ENCODE results near the gene FAM234A. TPM values are rescaled to one million over a fixed set of nuclear protein-coding genes. Genes with fewer than 3 reads are reported as not detected.
"Not testable (repeated sequence)": the region's sequence is repeated elsewhere in the genome, so short reads cannot be mapped to it uniquely, and the experiment has no call there.

Gene FAM234A
- polyA plus RNA-seq, 3 donors from 2014 or later, result 19.3 to 56.6 (median 24.4) TPM

DNA sequence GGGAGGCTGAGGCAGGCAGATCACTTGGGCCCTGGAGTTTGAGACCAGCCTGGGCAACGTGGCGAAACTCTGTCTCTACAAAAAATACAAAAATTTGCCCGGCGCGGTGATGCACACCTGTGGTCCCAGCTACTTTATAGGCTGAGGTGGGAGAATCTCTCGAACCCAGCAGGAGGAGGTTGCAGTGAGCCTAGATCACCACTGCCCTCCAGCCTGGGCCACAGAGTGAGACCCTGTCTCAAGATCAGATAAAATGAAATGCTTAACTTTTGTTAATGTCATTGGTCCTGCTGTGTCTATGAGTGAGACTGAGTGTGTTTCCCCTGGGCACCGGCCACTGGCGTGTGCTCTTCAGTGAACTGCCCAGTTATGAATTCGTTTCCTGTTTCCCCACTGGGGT is 10.5 kb downstream of the FAM234A start:
- no peak for DNase-seq
- H3K27me3 Mint-ChIP-seq (ENCODE audit: low read depth in 3 of 3), result peaks cover 0 to 4% (median 0%) of the 10 kb centered on the region in 3 donors
- peak overlapping the region in 3 of 6 donors; percentile 23 to 53 (median 31) for H3K27ac Mint-ChIP-seq
- H3K4me1 Mint-ChIP-seq, result peaks cover 53 to 57% of the 10 kb centered on the region in 2 donors
- no peaks in the 10 kb centered on the region for H3K9me3 Mint-ChIP-seq
- H3K4me3 Mint-ChIP-seq, result no peak overlapping the region
- H3K36me3 Mint-ChIP-seq, result no peaks in the 10 kb centered on the region

DNA sequence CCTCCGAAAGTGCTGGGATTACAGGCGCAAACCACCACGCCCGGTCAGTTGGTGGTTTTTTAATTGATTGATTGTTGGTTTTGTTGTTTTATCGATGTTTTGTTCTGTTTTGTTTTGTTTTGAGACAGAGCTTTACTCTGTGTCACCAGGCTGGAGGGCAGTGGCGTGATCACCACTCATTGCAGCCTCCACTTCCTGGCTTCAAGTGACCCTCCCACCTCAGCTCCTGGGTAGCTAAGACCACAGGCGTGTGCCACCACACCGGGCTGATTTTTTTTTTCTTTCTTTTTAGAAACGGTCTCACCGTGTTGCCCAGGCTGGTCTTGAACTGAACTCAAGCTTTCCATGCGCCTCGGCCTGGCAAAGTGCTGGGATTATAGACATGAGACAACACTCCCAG is 12.4 kb downstream of the FAM234A start:
- peaks cover 35 to 41% of the 10 kb centered on the region in 2 donors for H3K4me1 Mint-ChIP-seq
- H3K27me3 Mint-ChIP-seq (ENCODE audit: low read depth in 3 of 3), result peaks cover 0 to 3% (median 0%) of the 10 kb centered on the region in 3 donors
- peak overlapping the region in 5 of 6 donors; percentile 57 to 87 (median 76) for H3K27ac Mint-ChIP-seq
- H3K4me3 Mint-ChIP-seq, result peak overlapping the region in 4 of 5 donors; percentile 27 to 74 (median 31)
- H3K36me3 Mint-ChIP-seq, result peaks cover 0 to 11% (median 10%) of the 10 kb centered on the region in 3 donors
- peak; percentile 17 to 38 (median 26) for DNase-seq
- no peaks in the 10 kb centered on the region for H3K9me3 Mint-ChIP-seq

- H3K27ac Mint-ChIP-seq, result no peak overlapping the region
These were observed 14.8 kb downstream of the FAM234A start for GRCh38 chr16:249431-249830.

DNA sequence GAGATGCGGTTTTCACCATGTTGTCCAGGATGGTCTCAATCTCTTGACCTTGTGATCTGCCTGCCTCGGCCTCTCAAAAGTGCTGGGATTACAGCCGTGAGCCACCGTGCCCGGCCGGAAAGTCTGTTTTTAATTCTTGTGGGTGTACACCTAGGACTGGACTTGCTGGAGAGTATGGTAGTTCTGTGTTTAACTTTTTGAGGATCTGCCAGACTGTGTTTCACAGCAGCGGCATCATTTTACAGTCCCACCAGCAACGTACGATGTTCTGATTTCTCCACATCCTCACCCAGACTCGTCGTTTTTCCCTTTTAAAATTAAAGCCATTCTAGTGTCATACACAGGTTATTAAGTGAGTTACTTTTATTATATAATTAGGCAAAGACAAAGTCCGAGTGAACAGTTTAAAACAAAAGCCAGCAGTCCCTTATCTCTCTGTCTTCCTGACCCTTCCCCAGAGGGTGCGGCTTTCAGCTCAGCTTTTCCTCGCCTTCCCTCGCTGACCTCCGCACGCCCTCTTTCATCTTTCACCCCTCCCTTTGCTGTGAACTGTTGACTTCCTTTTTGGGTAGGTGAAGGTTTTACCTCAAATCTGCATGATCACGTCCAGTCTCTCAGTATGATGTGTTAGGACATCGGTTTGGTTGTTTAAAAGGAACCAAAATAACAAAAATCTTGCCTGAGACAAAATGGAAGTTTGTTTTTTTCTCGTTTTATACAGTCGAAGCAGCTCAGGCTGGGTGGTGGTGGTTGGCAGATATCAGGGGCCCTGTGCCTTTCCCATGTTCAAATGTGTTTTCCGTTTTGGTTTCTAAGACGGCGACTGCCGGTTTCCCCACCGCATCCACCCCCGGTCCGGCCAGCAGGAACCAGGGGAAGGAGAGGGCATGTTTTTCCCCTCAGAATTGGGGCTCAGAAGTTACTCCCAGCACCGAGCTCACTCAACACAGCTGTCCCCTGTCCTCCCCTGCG is 18.0 kb downstream of the FAM234A start:
- H3K27ac Mint-ChIP-seq, result peak overlapping the region; percentile 86 to 97 (median 94)
- H3K4me3 Mint-ChIP-seq, result peak overlapping the region; percentile 77 to 94 (median 88)
- H3K27me3 Mint-ChIP-seq (ENCODE audit: low read depth in 3 of 3), result peaks cover 0 to 3% (median 2%) of the 10 kb centered on the region in 3 donors
- H3K4me1 Mint-ChIP-seq, result peaks cover 29 to 39% of the 10 kb centered on the region in 2 donors
- no peaks in the 10 kb centered on the region for H3K9me3 Mint-ChIP-seq
- peaks cover 13 to 22% (median 22%) of the 10 kb centered on the region in 3 donors for H3K36me3 Mint-ChIP-seq
- peak; percentile 50 to 51 (median 50) for DNase-seq

More at GRCh38 chr16:249431-249830, 14.8 kb downstream of the FAM234A start:
- peaks cover 0 to 3% (median 0%) of the 10 kb centered on the region in 3 donors for H3K27me3 Mint-ChIP-seq (ENCODE audit: low read depth in 3 of 3)
- DNase-seq, result no peak
- no peak overlapping the region for H3K4me3 Mint-ChIP-seq
- H3K9me3 Mint-ChIP-seq, result no peaks in the 10 kb centered on the region
- peaks cover 34 to 39% of the 10 kb centered on the region in 2 donors for H3K4me1 Mint-ChIP-seq
- peaks cover 3 to 16% (median 16%) of the 10 kb centered on the region in 3 donors for H3K36me3 Mint-ChIP-seq

- H3K36me3 Mint-ChIP-seq, result peaks cover 13 to 24% (median 22%) of the 10 kb centered on the region in 3 donors
- peaks cover 0 to 3% (median 2%) of the 10 kb centered on the region in 3 donors for H3K27me3 Mint-ChIP-seq (ENCODE audit: low read depth in 3 of 3)
- peak overlapping the region in 2 of 6 donors; percentile 41 to 53 for H3K27ac Mint-ChIP-seq
- no peaks in the 10 kb centered on the region for H3K9me3 Mint-ChIP-seq
- no peak for DNase-seq
- peaks cover 31 to 36% of the 10 kb centered on the region in 2 donors for H3K4me1 Mint-ChIP-seq
- H3K4me3 Mint-ChIP-seq, result peak overlapping the region; percentile 20 to 45 (median 26)
These were observed 19.2 kb downstream of the FAM234A start for GRCh38 chr16:253833-254232.

DNA sequence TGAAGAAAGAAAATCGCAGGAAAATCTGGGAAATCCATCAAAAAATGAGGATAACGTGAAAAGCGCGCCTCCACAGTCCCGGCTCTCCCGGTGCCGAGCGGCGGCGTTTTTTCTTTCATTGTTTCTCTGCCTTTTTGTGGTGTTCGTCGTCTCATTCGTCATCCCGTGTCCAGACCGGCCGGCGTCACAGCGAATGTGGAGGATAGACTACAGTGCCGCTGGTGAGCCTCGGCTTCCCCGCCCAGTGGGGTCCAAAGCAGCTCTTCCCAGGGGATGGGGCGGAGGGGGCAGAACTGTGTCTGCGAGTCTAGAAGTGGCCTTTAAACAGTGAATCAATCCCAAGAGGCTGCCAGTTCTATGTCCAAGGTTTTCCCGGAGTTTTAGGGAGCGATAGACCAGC is 19.8 kb downstream of the FAM234A start:
- no peaks in the 10 kb centered on the region for H3K9me3 Mint-ChIP-seq
- H3K27ac Mint-ChIP-seq, result no peak overlapping the region
- H3K27me3 Mint-ChIP-seq (ENCODE audit: low read depth in 3 of 3), result peaks cover 0 to 3% (median 2%) of the 10 kb centered on the region in 3 donors
- peaks cover 17 to 30% (median 28%) of the 10 kb centered on the region in 3 donors for H3K36me3 Mint-ChIP-seq
- no peak overlapping the region for H3K4me3 Mint-ChIP-seq
- H3K4me1 Mint-ChIP-seq, result peaks cover 37 to 43% of the 10 kb centered on the region in 2 donors
- DNase-seq, result no peak

DNA sequence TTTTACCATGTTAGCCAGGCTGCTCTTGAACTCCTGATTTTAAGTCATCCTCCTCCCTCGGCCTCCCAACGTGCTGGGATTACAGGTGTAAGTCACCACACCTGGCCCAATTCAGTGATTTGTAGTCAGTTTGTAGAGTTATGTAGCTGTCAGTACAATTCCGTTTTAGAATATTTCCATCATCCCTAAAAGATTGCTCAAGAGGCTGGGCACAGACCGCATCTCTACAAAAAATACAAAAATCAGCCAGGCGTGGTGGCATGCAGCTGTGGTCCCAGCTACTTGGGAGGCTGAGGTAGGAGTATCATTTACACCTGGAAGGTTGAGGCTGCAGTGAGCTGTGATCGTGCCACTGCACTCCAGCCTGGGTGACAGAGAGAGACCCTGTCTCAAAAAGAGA is 20.6 kb downstream of the FAM234A start:
- H3K4me3 Mint-ChIP-seq, result no peak overlapping the region
- H3K4me1 Mint-ChIP-seq, result peaks cover 39 to 44% of the 10 kb centered on the region in 2 donors
- H3K27me3 Mint-ChIP-seq (ENCODE audit: low read depth in 3 of 3), result peaks cover 0 to 3% (median 2%) of the 10 kb centered on the region in 3 donors
- peak overlapping the region in 1 of 6 donors; percentile 12 for H3K27ac Mint-ChIP-seq
- peaks cover 17 to 31% (median 27%) of the 10 kb centered on the region in 3 donors for H3K36me3 Mint-ChIP-seq
- DNase-seq, result no peak
- no peaks in the 10 kb centered on the region for H3K9me3 Mint-ChIP-seq

GRCh38 chr16:258091-258490 is 23.5 kb downstream of the FAM234A start:
- DNase-seq; H3K27me3 Mint-ChIP-seq (ENCODE audit: low read depth in 3 of 3); H3K27ac Mint-ChIP-seq; H3K9me3 Mint-ChIP-seq; H3K4me3 Mint-ChIP-seq: not testable (repeated sequence)
- Mint-ChIP-seq H3K4me1 (peaks cover 29 to 33% of the 10 kb centered on the region in 2 donors), H3K36me3 (peaks cover 11 to 29% (median 18%) of the 10 kb centered on the region in 3 donors)

GRCh38 chr16:259226-259625 is 24.6 kb downstream of the FAM234A start:
- peaks cover 11 to 32% (median 18%) of the 10 kb centered on the region in 3 donors for H3K36me3 Mint-ChIP-seq
- H3K27ac Mint-ChIP-seq, result peak overlapping the region in 4 of 6 donors; percentile 56 to 80 (median 78)
- H3K27me3 Mint-ChIP-seq (ENCODE audit: low read depth in 3 of 3), result peaks cover 0 to 2% (median 0%) of the 10 kb centered on the region in 3 donors
- H3K4me1 Mint-ChIP-seq, result peaks cover 21 to 24% of the 10 kb centered on the region in 2 donors
- no peaks in the 10 kb centered on the region for H3K9me3 Mint-ChIP-seq
- peak in 1 of 3 donors; percentile 30 for DNase-seq
- peak overlapping the region; percentile 18 to 77 (median 47) for H3K4me3 Mint-ChIP-seq

DNA sequence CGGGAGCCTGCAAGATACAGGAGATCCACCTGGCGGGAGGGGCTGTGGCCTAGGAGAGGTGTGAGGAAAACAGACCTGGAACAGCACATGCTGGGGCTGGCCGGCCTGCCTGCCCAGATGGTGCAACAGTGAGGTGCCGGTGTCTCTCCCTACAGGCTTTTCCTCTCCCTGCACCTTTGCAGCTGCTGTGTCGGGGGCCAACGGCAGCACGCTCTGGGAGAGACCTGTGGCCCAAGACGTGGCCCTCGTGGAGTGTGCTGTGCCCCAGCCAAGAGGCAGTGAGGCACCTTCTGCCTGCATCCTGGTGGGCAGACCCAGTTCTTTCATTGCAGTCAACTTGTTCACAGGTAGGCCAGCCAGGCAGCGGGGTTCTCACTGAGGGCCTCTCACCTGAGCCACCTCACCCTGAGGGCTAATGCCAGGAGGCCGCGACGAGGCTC is 25.2 kb downstream of the FAM234A start:
- Mint-ChIP-seq H3K27ac (no peak overlapping the region), H3K4me3 (no peak overlapping the region), H3K9me3 (no peaks in the 10 kb centered on the region), H3K36me3 (peaks cover 11 to 32% (median 18%) of the 10 kb centered on the region in 3 donors), H3K4me1 (peaks cover 20 to 21% of the 10 kb centered on the region in 2 donors), H3K27me3 (ENCODE audit: low read depth in 3 of 3) (peaks cover 0 to 2% (median 0%) of the 10 kb centered on the region in 3 donors)
- no peak for DNase-seq

DNA sequence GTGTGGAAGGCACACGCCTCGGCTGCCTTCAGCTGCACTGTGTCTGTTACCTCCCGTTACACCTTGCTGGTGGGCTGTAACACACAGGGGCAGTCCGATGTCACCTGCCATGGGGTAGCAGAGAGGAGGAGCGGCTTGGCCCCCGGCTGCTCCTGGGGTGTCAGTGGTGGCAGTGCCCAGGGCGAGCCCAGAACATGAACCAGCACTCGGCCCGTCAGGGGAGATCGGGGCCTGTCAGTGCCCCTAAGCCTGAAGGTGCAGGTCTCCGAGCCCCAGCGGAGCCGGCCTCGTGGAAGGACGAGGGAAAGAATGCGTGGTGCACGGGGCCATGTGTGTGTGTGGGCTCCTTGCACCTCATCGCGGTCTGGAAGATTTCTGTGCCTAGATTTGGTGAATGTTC is 25.7 kb downstream of the FAM234A start:
- Mint-ChIP-seq H3K27ac (no peak overlapping the region), H3K27me3 (ENCODE audit: low read depth in 3 of 3) (peaks cover 0 to 1% (median 0%) of the 10 kb centered on the region in 3 donors), H3K9me3 (no peaks in the 10 kb centered on the region), H3K4me3 (no peak overlapping the region), H3K36me3 (peaks cover 11 to 32% (median 14%) of the 10 kb centered on the region in 3 donors), H3K4me1 (peaks cover 18 to 20% of the 10 kb centered on the region in 2 donors)
- DNase-seq, result no peak

- H3K27ac Mint-ChIP-seq, result no peak overlapping the region
- no peaks in the 10 kb centered on the region for H3K27me3 Mint-ChIP-seq (ENCODE audit: low read depth in 3 of 3)
- H3K4me1 Mint-ChIP-seq, result peaks cover 12 to 13% of the 10 kb centered on the region in 2 donors
- DNase-seq, result no peak
- H3K36me3 Mint-ChIP-seq, result peaks cover 7 to 28% (median 10%) of the 10 kb centered on the region in 3 donors
- H3K9me3 Mint-ChIP-seq, result no peaks in the 10 kb centered on the region
- H3K4me3 Mint-ChIP-seq, result no peak overlapping the region
These were observed 26.5 kb downstream of the FAM234A start for GRCh38 chr16:261031-261691.

DNA sequence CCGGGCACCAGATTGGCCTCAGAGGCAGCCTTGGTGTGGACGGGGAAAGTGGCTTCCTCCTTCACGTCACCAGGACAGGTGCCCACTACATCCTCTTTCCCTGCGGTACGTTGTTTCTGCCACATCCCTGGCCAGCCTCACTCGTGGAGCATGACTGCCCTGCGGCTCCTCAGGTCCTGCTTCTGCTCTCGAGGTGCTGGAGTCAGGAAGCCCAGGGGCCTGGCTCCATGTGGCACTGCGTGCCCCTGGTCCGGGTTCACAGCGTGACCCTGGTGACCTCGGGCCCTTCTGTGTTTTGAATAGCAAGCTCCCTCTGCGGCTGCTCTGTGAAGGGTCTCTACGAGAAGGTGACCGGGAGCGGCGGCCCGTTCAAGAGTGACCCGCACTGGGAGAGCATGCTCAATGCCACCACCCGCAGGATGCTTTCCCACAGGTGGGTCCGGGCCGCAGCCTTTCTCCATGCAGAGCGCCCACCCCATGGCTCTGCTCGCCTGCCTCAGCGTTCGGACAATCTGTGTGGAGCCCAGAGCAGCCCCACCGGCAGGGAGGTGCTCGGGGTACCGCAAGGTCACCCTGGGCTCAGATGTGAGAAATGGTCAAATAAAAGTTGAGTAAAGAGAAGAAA is 27.6 kb downstream of the FAM234A start:
- no peak overlapping the region for H3K4me3 Mint-ChIP-seq
- no peak overlapping the region for H3K27ac Mint-ChIP-seq
- H3K36me3 Mint-ChIP-seq, result peaks cover 6 to 26% (median 8%) of the 10 kb centered on the region in 3 donors
- H3K4me1 Mint-ChIP-seq, result peaks cover 10 to 12% of the 10 kb centered on the region in 2 donors
- H3K27me3 Mint-ChIP-seq (ENCODE audit: low read depth in 3 of 3), result no peaks in the 10 kb centered on the region
- H3K9me3 Mint-ChIP-seq, result no peaks in the 10 kb centered on the region
- no peak for DNase-seq

Data from immature natural killer cell (primary cell).